Activated naive CD4-positive, alpha-beta T cell treated with anti-CD3 and anti-CD28 coated beads, Interleukin-2, amount 50 U/mL, for 16 hours (primary cell): ENCODE measurements around the gene EMD.
"Not testable (repeated sequence)": the region's sequence is repeated elsewhere in the genome, so short reads cannot be mapped to it uniquely, and the experiment has no call there.

Experiments used
- DNase-seq: peaks from one replicate; pipeline ENCODE4 v3.0.0-alpha.2; 2020

The EMD gene

DNA sequence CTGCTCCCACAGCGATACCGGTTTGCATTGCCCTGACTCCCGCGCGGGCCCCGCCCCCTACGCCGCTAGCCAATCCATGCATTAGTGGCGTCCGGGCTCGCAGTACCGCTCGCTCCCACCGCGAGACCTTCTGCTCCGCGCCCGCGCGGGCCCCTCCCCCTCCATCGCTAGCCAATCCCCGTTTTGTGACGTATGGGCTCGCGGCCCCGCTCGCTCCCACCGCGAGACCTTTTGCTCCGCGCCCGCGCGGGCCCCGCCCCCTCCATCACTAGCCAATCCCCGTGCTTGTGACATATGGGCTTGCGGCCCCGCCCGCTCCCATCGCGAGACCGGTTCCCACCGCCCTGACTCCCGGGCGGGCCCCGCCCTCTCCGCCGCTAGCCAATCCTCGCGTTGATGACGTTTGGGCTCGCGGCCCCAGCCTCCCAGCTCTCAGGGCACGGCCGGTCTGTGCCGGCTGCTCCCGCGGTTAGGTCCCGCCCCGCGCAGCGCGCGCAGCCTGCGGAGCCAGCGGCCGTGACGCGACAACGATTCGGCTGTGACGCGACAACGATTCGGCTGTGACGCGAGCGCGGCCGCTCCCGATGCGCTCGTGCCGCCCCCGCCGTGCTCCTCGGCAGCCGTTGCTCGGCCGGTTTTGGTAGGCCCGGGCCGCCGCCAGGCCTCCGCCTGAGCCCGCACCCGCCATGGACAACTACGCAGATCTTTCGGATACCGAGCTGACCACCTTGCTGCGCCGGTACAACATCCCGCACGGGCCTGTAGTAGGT lies at the start of gene EMD:
TSS of gene EMD (plus strand) at position 497 of the 770 bp plus-strand sequence. CDS start at position 687, 190 bp downstream.
- DNase-seq = peak; percentile 96

DNA sequence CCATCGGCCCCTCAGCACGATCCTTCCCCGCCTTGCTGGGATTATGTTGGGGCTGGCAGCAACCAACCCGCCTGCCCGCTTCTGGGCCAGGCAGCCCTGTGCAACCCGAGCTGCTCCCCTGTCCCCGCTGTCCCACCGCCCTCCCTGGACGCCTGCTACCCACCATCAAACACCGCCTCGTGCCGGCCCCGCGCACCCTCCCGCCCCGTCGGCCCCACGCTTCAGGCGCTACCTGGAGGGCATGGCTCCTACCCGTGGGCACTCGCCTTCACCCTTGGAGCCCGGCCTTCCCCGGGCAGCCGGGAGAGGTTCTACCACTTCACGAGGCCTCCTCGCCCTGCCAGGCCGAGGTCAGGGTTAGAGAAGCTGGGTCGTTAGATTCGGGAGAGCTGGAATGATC lies 46.5 kb upstream of the EMD start:
- no peak for DNase-seq

DNA sequence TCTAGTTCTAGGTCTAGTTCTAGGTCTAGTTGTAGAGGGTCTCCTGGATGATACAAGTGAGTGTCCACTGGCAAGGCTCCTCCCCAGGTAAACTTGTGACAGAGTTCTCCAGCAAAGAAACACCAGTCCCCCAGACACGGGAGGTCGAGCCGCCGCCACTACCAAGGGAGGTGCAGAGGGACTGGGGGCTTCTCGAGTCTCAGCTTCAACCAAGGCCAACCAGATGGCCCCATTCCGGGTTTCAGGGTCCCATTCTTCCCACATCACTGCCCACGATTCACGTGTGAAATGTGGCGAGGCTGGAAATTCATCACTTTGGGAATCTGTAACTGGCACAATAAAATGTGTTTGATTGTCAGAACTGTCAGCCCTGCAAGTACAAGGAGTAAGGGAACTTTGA lies 46.0 kb upstream of the EMD start:
- DNase-seq = no peak

DNA sequence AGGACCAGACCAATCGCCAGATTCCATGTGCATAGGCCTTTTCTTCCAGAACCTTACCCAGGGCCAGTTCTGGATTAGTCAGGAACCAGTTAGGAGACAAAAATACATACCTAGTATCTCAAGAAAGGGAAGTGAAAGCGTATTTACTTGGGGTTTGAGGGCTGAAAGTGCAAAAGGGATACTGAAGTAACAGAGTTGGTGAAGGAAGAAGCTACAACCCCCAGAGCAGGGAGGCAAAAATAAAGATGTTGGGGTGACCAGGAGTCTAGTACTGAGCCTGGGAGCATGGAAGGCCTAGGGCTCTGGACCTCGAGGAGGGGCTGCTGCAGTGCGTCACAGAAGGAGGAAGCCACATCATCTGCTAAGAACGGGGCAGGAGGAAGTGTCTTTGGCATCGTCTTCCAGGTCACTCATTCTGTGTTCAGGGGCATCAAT lies 45.2 kb upstream of the EMD start:
- no peak for DNase-seq

DNA sequence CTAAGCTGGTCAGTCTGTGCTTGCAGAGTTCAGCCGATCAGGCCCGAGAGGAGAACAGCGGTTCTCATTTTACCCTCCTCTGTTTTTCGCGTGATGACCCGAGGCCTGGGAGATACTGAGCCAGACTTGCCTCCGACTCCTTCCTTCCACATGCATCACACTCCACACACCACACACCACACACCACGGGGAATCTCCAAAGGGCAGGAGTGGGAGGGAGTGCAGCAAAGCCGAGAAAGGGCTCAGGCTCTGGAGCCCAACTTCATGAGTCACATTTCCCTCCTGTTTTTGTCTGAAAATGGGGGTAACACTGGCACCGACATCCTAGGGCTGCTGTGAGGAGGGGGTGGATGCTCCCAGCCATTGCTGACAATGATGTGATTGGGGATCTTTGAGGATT lies 44.6 kb upstream of the EMD start:
- DNase-seq = no peak

DNA sequence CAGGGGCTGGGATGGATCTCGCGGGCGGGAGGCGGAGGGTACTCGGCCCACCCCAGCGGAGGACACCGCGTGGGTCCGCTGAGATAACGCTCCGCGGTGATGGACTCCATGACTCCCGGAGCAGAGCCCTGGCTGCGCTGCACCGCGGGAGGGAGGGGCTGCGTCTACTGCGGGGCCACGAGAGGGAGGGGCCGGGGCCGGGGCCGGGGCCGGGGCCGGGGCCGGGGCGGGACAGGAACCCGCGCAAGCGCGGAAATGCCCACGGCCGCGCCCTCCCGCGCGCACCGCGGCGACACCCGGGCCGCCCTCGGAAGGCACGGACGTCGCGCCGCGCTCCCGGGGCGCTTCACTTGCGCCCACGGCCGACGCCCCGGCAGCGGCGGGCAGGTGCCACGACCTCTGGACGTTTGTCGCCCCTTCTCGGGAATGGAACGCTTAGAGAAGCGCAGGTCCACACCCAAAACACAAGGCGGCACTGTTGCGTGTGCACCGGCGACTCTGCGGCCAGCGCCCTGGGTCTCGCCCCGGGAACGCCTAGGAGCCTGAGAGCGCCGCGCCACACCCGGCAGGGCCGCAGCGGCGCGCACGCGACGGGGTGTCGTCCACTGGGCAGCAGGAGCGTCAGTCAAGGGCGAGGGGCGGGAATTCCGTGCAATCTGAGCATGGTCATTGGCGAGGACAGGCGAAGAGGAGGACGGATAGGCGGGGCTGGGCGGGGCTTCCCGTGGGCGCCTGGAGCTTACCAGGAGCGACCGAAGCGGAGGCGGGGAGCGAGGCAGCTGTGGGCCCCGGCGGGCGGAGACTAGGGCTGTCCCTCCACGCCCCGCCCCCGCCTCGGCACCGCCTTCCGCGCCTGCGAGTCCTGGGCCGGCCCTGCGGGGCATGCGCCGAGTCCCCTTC lies 37.4 kb upstream of the EMD start:
- DNase-seq = not testable (repeated sequence)

DNA sequence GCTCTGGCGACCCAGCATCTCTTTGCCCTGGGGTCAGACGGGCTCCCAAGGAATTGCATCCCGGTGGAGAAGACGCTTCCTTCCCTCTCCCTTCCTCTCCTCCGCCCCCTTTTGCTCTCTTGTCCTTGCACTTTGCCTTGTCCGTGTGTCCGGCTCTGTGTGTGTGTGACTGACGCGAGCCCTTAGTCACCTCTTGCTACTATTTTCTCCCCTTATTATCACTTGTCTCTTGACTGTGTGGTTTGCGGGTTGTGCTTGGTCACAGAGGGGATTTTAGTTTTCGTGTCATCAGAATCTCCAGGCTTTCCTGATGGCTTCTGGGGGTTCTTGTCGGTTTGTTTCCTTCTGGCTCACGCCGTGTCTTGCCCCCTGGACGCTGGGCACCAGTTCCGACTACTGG lies 36.0 kb upstream of the EMD start:
- not testable (repeated sequence) for DNase-seq

DNA sequence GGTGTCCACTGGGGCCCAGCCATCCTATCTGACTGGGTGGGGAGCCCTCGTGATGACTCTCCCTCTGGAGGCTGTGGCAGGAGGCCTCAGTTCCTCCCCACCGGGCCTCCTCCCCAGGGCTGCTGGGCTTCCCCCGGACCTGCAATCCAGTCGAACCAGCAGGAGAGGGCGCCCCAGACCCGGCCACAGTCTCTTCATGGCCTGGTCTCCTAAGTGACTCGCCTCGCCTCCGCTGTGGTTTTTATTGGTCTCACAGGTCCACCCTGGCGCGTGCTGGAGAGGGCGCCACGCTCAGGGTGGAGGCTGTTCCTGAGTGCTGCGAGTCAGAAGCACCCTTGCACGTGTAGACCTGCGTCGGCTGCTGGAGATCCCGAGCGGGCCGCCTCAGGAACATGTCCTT lies 35.5 kb upstream of the EMD start:
- DNase-seq = not testable (repeated sequence)

DNA sequence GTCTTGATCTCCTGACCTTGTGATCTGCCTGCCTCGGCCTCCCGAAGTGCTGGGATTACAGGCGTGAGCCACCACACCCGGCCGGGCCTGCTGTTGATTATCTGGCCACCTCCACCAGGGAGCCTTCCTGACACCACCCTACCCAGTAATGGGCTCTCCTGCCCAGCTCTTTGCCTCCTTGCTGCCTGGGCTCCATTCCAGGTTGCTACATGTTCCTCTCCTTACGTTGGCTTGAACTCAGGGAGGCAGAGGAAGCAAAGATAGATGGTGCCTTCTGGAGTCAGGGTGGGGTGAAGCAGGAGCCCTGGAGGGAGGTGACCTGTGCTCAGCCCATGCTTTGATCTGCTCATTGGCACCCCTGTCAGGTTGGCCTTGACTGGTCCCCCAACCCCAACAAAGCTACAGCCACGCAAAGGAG lies 31.0 kb upstream of the EMD start:
- DNase-seq = no peak

DNA sequence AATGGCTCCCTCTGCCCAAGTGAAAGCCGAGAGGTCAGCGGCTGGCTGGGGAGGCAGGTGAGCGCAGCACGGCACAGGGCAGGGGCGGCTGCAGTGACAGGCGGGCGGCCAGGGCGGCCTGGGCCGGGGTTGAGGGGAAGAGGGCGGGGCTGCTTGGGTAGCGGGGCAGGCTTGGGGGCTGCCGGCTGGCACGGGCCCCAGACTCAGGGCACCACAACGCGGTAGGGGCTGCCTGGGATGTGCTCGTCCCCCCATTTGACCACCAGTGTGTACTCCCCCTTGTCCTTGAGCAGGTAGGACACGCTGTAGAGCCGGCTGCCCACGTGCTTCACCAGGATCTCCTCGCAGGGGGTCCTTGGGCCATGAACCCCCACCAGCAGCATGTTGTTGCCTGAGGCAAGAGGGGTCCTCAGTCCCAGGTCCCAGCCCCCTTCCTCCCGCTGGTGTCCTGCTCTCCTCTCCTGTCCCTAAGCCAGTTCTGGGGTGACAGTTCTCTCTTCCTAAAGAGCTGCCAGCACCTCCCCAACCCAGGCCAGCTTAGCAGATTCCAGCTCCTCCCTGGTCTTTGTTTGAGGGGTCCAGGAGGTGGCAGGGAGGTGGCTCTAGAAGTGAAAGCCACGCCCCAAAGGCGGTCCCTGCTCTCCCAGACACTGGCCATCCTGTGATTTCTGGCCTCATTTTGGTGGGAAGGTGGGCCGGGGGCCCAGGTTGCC lies 30.3 kb upstream of the EMD start:
- DNase-seq = no peak

DNA sequence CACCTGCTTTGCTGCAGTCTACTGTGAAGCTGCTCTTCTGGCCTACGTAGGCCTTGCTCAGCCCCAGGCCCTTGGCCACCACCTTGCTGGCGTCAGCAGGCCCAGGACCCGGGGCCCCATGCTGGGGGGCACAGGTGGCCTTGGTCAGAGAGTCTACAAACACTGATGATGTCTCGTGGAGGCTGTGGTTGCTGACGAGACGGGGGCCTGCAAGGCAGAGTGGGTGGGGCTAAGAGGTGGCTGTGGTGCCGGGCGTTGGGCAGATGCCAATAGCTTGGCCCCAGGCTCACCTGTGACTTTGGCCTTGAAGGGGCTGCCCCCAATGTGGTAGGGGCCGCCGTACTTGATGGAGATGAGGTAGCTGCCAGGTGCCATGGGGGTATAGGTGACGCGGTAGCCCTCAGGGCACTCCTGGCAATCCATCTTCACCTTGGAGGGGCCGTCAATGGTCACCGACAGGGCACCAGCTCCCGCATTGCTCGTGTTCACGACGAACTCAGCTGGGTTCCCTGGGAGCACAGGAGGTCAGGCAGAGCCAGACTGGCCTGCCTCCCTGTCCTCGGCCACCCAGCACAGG lies 29.6 kb upstream of the EMD start:
- DNase-seq = no peak

DNA sequence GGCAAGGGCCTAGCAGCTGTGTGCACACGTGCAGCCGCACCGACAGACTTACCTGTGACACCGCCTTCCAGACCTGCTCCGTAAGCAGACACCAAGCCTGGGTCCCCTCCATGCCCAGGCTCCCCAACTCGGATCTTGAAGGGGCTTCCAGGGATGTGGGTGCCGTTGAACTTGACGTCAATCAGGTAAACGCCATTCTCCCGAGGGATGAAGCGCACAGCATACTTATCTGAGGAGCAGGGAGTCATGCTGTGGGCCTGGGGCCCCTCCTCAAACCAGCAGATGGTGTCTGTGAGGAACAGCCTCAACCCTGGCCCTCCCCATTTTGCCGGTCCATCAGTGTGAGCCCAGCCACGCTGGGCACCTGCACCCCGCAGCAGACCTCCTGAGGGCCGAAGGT lies 29.1 kb upstream of the EMD start:
- no peak for DNase-seq

DNA sequence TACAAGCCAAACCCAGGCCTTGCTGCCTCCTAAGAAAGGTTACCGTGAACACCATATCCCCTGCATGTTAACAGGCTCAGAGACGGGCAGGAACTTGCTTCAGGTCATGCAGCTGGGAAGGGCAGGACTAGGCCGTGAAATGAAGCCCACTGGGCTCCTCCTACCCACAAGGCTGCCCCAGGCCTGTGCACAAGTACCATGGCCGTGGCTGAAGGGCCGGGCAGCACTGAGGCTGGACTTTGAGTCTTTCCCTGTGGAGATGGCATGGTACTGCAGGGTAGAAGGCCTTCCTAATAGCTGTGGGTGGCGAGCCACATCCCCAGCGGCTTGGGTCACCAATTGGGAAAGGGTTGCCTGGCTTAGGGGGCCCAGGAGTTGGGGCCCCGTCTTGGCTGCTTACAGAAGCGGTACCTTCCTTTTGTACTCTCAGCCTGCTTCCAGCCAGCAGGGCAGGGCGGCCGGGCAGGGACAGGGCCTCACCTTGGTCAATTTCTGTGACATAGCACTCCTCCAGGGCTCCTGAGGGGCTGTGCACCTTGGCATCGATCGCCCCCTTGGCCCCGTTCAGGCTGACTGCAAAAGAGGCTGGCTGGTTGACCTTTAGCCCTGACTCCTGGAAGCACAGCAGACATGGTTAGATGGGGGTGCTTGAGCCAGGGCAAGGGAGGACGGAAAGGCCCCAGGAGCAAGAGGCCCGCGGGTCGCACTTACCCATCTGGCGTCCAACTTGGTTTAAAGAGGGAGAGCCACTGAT lies 28.5 kb upstream of the EMD start:
- no peak for DNase-seq

DNA sequence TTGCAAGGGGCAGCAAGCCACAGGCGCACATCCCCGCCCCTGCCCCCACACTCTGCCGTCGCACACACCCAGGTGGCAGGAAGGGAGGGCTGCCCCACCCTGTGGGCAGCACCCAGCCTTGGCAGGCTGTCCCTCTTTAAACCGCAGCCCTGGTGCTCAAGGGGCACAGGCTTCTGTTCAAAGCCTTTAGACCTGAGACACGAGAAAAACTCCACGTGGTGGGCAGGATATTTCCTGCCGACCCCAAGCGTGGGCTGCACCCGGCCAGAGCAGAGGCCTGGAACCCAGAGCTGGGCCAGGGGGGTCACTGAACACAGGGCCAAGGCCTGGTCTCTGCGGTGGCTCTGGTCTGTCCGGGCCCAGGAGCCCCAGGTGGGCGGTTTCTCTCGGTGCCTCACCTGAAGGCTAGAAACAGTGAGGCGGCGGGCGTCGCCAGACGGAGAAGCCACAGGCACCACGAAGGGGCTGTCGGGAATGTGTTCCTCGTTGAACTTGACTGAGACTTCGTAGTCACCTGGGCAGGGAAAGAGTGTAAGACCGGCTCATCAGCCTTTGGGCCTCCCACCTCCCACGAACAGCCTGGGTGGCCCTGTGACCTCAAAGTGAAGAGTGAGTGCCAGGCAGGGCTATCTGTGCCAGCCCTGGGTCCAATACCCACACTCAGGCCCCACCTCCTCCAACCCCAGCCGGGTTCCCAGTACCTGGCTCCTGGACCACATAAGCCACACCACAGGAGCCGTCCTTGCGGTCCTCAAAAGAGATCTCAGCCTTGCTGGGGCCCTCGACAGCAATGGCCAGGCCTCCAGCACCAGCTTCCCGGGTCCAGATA lies 27.7 kb upstream of the EMD start:
- DNase-seq = no peak

DNA sequence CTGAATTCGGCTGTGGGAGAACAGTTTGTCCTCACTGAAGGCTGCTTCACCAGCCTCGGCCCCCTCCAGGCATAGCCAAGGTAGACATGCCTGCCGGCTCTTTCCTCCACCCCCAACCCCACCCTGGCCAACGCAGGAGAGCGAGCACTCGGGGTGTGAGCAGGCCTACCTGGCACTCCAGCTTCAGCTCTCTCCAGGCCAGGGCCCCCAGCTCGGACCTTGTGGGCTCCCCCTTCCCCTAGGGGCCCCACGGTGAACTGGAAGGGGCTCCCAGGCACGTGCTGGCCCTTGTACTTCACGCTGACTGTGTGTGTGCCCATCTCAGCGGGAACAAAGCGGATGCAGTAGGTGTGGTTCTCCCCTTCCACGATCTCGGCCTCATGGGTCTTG lies 27.1 kb upstream of the EMD start:
- DNase-seq = no peak

DNA sequence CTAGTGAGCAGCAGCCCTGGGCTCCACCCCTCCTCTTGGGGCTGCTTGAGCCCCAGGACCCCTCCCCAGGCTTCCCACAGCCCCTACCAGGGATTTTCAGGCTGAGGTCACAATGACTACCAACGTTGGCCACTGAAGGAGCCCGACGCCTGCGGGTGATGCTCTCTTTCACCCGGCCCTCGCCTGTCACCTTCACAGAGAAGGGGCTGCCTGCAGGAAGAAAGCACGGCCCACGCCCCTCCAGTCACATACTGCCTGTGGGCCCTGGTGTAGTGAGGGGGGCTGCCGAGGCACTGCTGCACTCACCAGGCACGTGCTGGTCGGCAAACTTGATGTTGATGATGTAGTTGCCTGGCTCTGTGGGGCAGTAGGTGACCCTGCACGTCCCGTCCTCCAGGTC lies 26.6 kb upstream of the EMD start:
- no peak for DNase-seq

DNA sequence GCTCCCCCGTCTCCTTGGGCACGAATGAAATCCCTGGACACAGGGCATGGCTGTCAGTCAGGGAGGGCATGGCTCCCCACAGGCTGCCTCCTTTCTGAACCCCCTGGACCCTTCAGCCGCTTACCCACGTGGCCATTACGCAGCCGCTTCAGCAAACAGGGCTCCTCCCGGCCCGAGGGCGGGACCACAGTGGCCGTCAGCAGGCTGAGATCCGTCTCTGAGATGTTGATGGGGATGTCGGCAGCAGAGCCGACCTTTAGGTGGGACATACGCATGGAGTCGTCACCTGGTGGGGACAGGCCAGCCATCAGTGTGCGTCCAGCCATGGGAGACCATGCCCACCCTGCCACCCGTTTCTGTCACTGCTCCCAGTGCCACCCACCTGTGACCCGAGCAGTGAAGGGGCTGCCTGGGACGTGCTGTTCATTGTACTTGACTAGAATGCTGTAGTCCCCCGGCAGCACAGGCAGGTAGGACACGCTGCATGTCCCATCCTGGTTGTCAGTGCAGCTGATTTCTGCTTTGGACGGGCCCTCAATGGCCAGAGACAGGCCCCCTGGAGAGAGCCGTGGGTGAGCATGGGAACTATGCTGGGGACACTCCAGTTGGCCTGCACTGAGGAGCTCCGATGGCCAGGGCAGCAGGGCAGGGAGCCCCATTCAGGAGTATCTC lies 25.8 kb upstream of the EMD start:
- no peak for DNase-seq

DNA sequence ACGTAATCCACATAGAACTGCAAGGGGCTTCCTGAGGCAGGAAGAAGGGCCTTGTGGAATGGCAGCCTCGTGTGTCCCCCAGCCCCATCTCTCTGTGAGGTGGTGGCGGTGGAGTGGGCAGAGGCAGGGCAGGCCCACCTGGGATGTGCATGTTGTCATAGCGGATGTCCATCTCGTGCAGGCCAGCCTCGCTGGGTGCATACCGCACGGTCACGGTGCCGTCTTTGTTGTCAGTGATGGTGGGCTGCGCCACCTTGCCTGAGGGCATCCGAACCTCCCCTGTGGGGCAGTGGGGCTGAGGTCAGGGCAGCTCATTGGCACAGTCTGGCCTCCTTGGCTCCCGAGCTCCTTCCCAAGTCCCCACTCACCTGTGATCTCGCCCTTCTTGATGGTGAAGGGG lies 25.1 kb upstream of the EMD start:
- no peak for DNase-seq

DNA sequence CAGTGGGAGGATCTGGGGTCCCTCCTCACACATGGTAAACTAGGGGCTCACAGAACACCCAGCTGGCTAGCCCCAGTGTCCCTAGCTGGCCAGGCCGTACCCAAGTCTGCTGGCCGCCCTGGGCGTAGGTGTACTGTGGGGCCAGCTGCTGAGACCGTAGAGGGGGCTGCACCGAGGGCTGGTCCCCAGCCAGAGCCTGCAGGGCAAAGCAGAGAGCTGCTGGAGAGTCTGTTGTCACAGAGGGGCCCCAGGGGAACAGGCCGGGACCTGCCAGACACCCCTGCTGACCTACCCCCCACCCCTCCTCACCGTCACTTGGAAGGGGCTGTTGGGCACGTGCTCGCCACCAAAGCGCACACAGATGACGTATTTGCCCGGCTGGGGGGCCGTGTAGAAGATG lies 24.6 kb upstream of the EMD start:
- DNase-seq = no peak

DNA sequence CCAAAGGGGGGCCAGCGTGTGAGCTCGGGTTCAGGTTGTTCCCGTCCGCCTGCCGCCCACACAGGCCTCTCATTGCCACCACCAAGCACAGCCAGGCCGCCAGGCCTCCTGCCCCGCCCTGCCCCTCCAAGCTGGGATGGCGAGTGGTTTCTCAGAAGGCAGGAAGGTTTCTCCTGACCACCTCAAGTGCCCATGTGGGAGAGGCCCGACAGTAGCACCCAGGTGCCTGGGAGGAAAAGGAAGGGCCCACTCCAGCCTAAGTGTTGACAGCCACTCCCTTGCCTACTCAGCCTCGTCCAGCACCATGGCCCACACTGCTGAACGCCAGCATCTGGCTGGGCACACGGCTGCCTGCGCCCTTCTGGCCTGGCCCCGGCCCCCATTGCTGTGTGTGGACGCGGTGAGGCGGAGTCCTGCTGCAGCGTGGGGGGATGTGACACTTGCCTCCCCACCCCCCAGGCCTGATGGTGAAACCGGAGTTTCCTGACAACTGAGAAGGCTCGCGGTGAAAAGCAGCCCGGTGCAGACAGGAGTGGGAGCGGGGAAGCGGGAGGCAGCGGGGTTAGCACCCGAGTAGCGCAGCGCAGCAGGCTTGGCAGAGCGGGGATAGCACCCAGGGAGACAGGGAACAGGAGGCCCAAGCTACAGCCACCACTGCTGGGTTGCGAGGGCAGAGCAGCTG lies 23.9 kb upstream of the EMD start:
- no peak for DNase-seq
